Fibroblast of the aortic adventitia (primary cell): Measurements from ENCODE around the gene MLH3. TPM values are rescaled to one million over a fixed set of nuclear protein-coding genes. Genes with fewer than 3 reads are reported as not detected.

ENCODE experiments used
- DNase-seq: peaks from one replicate; pipeline ENCODE4 v3.0.0-alpha.2; 2010; ENCODE audit warnings: low read depth
- H3K4me3 ChIP-seq: 2 replicates; pipeline ENCODE4 v1.5.1; 2011; ENCODE audit warnings: low read depth, mild to moderate bottlenecking, control low read depth, low read length, moderate library complexity
- total RNA-seq: library from RNA; depleted of rRNA; stranded (reverse); fragments of >200 nt; gene quantifications from 2 replicates; pipeline ENCODE4 v1.2.3, GENCODE V29; 2012; ENCODE audit warnings: low replicate concordance
- TF ChIP-seq, protein P1 (sequence below): IDR thresholded peaks from 2 replicates; pipeline ENCODE4 v1.5.1; 2011; ENCODE audit warnings: mild to moderate bottlenecking, low read length, control low read depth, inconsistent platforms; ENCODE audit not compliant: insufficient read depth

Gene MLH3
- total RNA-seq, 1 donor, result 27.2 TPM

DNA sequence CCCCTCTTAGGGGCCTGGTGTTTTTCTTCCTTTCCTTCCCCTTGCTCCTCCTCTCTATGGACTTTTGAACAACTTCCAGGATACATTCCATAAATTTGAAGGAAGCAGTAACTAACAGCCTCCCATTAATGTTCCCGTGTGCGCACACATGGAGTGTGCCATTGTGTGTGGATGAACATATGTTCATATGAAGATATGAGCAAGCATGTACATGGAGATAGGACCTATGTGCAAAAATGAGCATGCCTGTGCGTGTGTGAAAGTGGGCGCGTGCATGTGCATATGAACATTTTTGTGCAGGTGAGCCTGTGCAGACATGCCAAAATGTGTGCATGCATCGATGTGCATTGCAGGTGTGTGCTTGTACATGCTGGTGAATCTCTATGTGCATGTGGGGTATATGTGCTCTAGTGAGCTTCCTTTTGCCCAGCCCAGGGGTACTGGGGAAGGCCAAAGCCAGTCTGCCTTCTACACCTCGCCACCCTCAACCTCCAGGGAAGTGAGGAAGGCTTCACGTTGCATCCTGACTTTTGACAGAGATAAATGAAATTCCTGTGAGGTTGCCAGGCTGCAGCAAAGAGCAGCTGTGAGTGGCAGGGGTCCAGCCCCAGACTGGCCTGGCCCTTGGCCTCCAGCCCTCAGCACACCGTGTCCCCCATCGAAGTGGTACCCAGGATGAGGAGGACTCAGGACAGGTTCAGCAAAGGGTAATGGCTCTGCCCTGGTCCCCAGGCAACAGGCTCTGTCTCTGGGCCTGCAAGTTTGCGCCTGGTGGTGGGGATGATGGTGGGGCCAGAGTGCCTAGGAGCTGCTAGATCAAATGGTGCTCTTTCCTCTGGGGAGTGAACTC is 74.8 kb downstream of the MLH3 start:
- H3K4me3 ChIP-seq, result no peak overlapping the region
- DNase-seq, result no peak
- TF ChIP-seq, protein P1, sequence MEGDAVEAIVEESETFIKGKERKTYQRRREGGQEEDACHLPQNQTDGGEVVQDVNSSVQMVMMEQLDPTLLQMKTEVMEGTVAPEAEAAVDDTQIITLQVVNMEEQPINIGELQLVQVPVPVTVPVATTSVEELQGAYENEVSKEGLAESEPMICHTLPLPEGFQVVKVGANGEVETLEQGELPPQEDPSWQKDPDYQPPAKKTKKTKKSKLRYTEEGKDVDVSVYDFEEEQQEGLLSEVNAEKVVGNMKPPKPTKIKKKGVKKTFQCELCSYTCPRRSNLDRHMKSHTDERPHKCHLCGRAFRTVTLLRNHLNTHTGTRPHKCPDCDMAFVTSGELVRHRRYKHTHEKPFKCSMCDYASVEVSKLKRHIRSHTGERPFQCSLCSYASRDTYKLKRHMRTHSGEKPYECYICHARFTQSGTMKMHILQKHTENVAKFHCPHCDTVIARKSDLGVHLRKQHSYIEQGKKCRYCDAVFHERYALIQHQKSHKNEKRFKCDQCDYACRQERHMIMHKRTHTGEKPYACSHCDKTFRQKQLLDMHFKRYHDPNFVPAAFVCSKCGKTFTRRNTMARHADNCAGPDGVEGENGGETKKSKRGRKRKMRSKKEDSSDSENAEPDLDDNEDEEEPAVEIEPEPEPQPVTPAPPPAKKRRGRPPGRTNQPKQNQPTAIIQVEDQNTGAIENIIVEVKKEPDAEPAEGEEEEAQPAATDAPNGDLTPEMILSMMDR, result no peak

DNA sequence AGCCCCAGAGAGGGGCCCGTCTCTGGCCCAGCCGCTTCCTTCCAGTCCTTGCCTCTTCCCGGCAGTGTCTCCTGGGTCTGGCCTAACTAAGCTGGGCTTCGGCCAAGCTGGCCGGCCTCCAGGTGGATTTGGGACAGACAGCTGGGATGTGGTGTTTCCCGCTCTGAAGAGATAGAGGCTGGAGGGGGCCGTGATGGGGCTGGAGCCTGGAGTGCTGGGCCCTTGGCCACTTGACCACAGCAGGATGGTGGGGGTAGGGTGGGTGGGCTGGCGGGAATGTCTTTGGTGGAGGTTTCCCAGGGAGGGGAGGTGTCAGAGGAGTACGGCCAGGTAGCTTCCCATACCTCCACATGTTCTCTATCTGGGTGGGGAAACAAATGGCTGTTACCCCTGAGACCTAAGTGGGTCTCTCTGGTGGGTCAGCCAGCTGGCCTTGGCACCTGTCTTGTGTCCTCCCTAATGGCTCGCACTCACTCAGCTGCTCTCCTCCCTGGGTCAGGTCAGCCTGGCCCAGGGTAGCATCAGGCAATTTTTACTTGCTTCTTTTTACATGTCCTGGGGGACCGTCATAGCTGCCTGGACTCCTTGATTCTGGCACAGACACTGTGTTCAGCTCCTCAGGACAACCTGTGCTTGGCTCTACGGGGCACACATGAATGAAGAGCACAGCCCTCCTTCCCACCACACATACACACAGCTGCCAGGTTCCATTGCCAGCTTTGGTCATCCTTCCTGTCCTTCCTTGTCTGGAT is 76.0 kb downstream of the MLH3 start:
- H3K4me3 ChIP-seq, result no peak overlapping the region
- TF ChIP-seq, protein P1, result no peak
- peak; percentile 29 for DNase-seq

DNA sequence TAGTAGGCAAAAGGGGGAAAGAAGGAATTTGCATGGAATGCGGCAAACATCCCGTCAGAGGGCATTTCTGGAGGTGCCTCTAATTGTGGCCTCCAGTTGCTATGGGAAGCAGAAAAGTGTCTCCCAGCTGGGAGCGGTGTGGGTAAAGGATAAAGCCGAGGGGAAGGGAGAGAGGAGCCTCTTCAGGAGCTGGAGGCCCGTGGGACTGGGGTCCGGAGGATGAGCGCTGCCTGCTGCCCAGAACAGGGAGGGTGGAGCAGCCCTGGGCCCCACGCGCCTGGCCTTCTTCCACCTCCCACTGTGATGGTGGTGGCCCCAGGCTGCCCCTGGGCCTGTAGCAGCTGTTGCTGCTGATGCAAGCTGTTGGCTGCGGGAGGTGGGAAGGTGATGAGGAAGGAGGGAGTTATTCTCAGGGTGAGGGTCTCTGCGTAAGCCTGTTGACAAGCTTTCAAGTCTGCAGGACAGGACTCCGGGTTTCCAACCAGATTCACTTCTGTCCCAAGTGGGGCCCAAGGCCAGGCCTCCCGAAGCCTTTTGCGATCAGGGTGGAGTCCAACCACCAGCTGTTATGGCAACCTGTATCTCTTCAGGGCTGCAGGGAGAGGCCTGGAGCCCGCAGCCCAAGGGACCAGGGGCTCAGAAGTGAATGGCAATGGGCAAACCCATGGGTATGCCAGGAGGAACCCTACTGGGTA is 76.8 kb downstream of the MLH3 start:
- TF ChIP-seq, protein P1, result no peak
- no peak overlapping the region for H3K4me3 ChIP-seq
- DNase-seq, result no peak

DNA sequence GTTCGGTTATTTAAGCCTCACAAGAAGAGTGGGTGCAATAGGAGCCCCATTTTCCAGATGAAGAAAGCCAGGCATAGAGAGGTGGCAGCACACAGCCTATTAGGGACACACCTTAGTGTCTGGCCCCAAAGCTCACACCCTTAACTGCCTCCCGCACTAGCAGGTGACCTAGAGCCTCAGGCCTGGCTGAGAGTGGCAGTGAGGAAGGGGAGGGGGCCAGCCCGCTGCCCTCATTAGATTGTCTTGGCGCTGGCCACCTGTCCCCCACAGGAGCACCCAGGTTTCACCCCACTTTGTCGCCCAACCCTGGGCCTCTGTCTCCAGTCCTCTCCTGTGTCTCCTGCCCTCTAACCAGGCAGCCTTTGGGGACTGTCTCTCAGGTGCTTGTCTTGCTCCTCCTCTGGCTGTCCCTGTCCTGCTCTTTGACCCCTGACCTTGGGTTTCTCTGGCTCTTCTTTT is 77.3 kb downstream of the MLH3 start:
- DNase-seq, result no peak
- H3K4me3 ChIP-seq, result no peak overlapping the region
- TF ChIP-seq, protein P1, result no peak

DNA sequence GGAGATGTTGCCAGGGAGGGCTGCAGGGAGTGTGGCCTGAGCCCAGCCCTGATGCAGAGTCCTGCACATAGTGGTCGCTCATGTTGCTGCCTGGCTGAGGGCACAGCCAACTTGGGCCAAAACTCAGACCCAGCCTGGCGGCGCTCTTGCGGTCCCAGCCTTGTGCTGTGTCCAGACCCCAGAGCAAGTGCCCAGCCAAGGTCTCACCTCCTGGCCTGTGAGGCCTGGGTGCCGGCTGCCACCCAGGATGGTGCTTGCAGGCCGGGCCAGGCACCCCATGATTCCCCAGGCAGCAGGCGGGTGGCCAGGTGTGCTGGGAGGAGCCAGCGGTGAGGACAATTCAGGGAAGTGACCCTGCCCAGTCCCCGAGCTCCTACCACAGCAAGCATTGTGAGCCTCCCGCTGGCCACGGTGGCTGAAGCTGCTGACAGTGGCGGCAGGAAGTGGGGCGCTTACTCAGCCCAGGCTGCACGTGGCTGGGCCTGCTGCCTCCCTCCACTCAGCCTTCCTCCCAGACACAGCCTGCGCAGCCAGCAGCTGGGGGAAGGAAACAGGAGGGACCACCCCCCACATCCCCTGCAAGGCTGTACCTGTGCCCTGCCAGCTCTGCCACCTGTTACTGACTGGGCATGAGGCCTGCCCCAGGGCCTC is 78.1 kb downstream of the MLH3 start:
- no peak overlapping the region for H3K4me3 ChIP-seq
- DNase-seq, result no peak
- TF ChIP-seq, protein P1, result no peak

DNA sequence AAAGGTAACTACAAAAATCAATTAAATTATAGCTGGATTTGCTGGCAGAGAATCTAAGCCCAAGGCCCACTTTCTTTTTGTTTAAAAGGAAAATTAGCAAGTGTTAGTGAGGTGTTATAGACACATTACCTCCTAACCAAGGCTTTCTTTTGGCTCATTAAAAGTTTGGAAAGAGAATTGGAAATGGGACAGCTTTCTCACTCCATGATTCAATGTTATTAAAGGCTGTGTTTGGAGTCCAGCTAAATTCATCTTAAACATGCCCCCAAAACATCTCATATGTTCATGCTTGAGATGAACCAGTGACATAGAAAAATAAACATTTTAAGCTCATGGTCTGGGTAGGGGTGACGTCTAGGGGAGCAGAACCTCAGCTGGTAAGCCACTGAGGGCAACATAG is 82.5 kb downstream of the MLH3 start:
- no peak overlapping the region for H3K4me3 ChIP-seq
- TF ChIP-seq, protein P1, result no peak
- no peak for DNase-seq
